ENCODE data around the gene ADGRG2.

GRCh38 chrX:18946611-18947010 is 175.7 kb downstream of the ADGRG2 start:
- no peak for TF ChIP-seq CTCF (conservative IDR thresholded peaks at IDR 0.05; ENCODE audit: low read depth, low read length)
- no peak for TF ChIP-seq EZH2phosphoT487 (IDR thresholded peaks at IDR 0.05; ENCODE audit: borderline replicate concordance, low read length)
- TF ChIP-seq EZH2 (IDR thresholded peaks at IDR 0.05; ENCODE audit: low read length, unreplicated experiment): no peak
